HCT116 (cell line): ENCODE results near the gene NDUFAF2. TPM values are rescaled to one million over a fixed set of nuclear protein-coding genes. Genes with fewer than 3 reads are reported as not detected.
"Not testable (repeated sequence)": the region's sequence is repeated elsewhere in the genome, so short reads cannot be mapped to it uniquely, and the experiment has no call there.

Experiments used
- ATAC-seq: fragments of 200-7000 bp; cut with Tn5 transposase; 2 replicates; pipeline ENCODE4 v1.9.1; 2020; ENCODE audit warnings: mild to moderate bottlenecking, moderate library complexity
- BruUV-seq: library from RNA; stranded (reverse); fragments of 400-500 nt; replicated peaks from 2 replicates; lab custom pipeline; 2021; lab: Mats Ljungman, UMichigan
- CTCF ChIA-PET: fragments of 300-600 bp; sonication (Branson Sonifier 250); formaldehyde crosslinking; loops from one replicate; lab custom pipeline; 2021; ENCODE audit warnings: antibody characterized with exemption; lab: Charles Lee
- POLR2A ChIA-PET: fragments of 300-600, 350-600 bp; sonication (Branson Sonifier 250); formaldehyde crosslinking; loops from one replicate; lab custom pipeline; 2021; ENCODE audit warnings: antibody characterized with exemption; lab: Charles Lee
- RAD21 ChIA-PET, 2 experiments: fragments of 300-600 bp; sonication (Branson Sonifier 250); formaldehyde crosslinking; loops; one replicate each; lab custom pipeline; 2023; ENCODE audit warnings: low total read pairs in 2 of 2; ENCODE audit not compliant: uncharacterized antibody in 2 of 2, unreplicated experiment in 2 of 2, low non-redundant PET in 1 of 2; lab: Charles Lee
- DNase-seq: peaks from one replicate; pipeline ENCODE4 v3.0.0-alpha.2; 2010; ENCODE audit warnings: low read depth, low spot score
- H2AFZ ChIP-seq: fragments of 200-600 bp; shearing (Covaris generic), sonication (generic); 2 replicates; pipeline ENCODE4 v1.6.1; 2017; ENCODE audit warnings: low read depth, mixed run types, mixed read lengths, antibody characterized with exemption, low read length; ENCODE audit not compliant: poor library complexity, severe bottlenecking
- H3K27ac ChIP-seq: 2 replicates; pipeline ENCODE4 v1.5.1; 2012; ENCODE audit warnings: low read depth, low read length
- H3K27me3 ChIP-seq: fragments of 200-600 bp; sonication (generic); 2 replicates; pipeline ENCODE4 v1.6.1; 2016; ENCODE audit warnings: mixed run types, low read length, mixed read lengths; ENCODE audit not compliant: insufficient read depth
- H3K36me3 ChIP-seq, 2 experiments: fragments of 200-500 bp in 1 of 2; fragments of 200-600 bp in 1 of 2; sonication (Bioruptor generic) in 1 of 2; sonication (generic) in 1 of 2; 2 replicates each; pipeline versions ENCODE4 v1.5.1 to v1.6.1; 2014 to 2016; ENCODE audit warnings: low read length in 2 of 2, inconsistent platforms in 1 of 2, mixed read lengths in 1 of 2, mixed run types in 1 of 2; ENCODE audit not compliant: insufficient read depth in 2 of 2, control insufficient read depth in 1 of 2
- H3K4me1 ChIP-seq, 2 experiments: fragments of 200-600 bp in 1 of 2; sonication (generic) in 1 of 2; 2 replicates each; pipeline versions ENCODE4 v1.5.1 to v1.6.1; 2012 to 2017; ENCODE audit warnings: low read length in 2 of 2, inconsistent platforms in 1 of 2, mild to moderate bottlenecking in 1 of 2, mixed read lengths in 1 of 2, mixed run types in 1 of 2, moderate library complexity in 1 of 2; ENCODE audit not compliant: insufficient read depth in 2 of 2, control insufficient read depth in 1 of 2
- H3K4me2 ChIP-seq: fragments of 200-600 bp; sonication (generic); 2 replicates; pipeline ENCODE4 v1.6.1; 2017; ENCODE audit warnings: mixed run types, low read length, mixed read lengths
- H3K4me3 ChIP-seq, 2 experiments: fragments of 200-600 bp in 1 of 2; sonication (generic) in 1 of 2; replicated peaks in 1 of 2; 2 replicates each; pipeline ENCODE4 v1.5.1; 2011 to 2016; ENCODE audit warnings: low read length in 2 of 2, control low read depth in 1 of 2, low read depth in 1 of 2, mild to moderate bottlenecking in 1 of 2, mixed read lengths in 1 of 2, mixed run types in 1 of 2
- H3K79me2 ChIP-seq: fragments of 200-600 bp; sonication (generic); 2 replicates; pipeline ENCODE4 v1.6.1; 2017; ENCODE audit warnings: mild to moderate bottlenecking, mixed run types, low read length, moderate library complexity, mixed read lengths; ENCODE audit not compliant: insufficient read depth
- H3K9ac ChIP-seq: fragments of 200-600 bp; sonication (generic); 2 replicates; pipeline ENCODE4 v1.6.1; 2016; ENCODE audit warnings: low read length, mixed read lengths
- H3K9me2 ChIP-seq: fragments of 200-600 bp; sonication (generic), shearing (Covaris generic); 2 replicates; pipeline ENCODE4 v1.6.1; 2017; ENCODE audit warnings: mixed run types, mild to moderate bottlenecking, moderate library complexity; ENCODE audit not compliant: insufficient read depth
- H3K9me3 ChIP-seq, 2 experiments: fragments of 200-500 bp in 1 of 2; fragments of 200-600 bp in 1 of 2; sonication (Bioruptor generic) in 1 of 2; sonication (generic) in 1 of 2; 2 replicates each; pipeline ENCODE4 v1.6.1; 2014 to 2017; ENCODE audit warnings: low read length in 2 of 2, mixed read lengths in 2 of 2, inconsistent platforms in 1 of 2, low read depth in 1 of 2, mild to moderate bottlenecking in 1 of 2, mixed run types in 1 of 2, moderate library complexity in 1 of 2; ENCODE audit not compliant: control insufficient read depth in 1 of 2, insufficient read depth in 1 of 2
- H4K20me1 ChIP-seq: fragments of 200-600 bp; sonication (generic), shearing (Covaris generic); 2 replicates; pipeline ENCODE4 v1.6.1; 2017; ENCODE audit warnings: mixed run types, mild to moderate bottlenecking, moderate library complexity; ENCODE audit not compliant: insufficient read depth
- ATF3 ChIP-seq: IDR thresholded peaks from 2 replicates; pipeline ENCODE4 v1.6.1; 2012
- CBX3 ChIP-seq: IDR thresholded peaks from 2 replicates; pipeline ENCODE4 v1.6.1; 2012; ENCODE audit warnings: low read depth
- CEBPB ChIP-seq: IDR thresholded peaks from 2 replicates; pipeline ENCODE4 v1.6.1; 2012; ENCODE audit warnings: low read depth
- EGR1 ChIP-seq: IDR thresholded peaks from 2 replicates; pipeline ENCODE4 v1.6.1; 2012; ENCODE audit warnings: low read depth
- ELF1 ChIP-seq: IDR thresholded peaks from 2 replicates; pipeline ENCODE4 v1.6.1; 2012; ENCODE audit warnings: low read depth, borderline replicate concordance
- EZH2 ChIP-seq: fragments of 200-600 bp; sonication (generic); IDR thresholded peaks from 2 replicates; pipeline ENCODE4 v1.6.1; 2017; ENCODE audit warnings: antibody characterized with exemption, mixed run types
- EZH2phosphoT487 ChIP-seq: fragments of 200-600 bp; IDR thresholded peaks from 2 replicates; pipeline ENCODE4 v1.6.1; 2018; ENCODE audit warnings: antibody characterized with exemption, borderline replicate concordance
- FOSL1 ChIP-seq: IDR thresholded peaks from 2 replicates; pipeline ENCODE4 v1.6.1; 2012; ENCODE audit warnings: low read depth
- JUND ChIP-seq: IDR thresholded peaks from 2 replicates; pipeline ENCODE4 v1.6.1; 2012
- MAX ChIP-seq: IDR thresholded peaks from 2 replicates; pipeline ENCODE4 v1.6.1; 2012
- POLR2A ChIP-seq: IDR thresholded peaks from 2 replicates; pipeline ENCODE4 v1.7.0; 2011; ENCODE audit warnings: borderline replicate concordance; ENCODE audit not compliant: insufficient read depth, insufficient read length; ENCODE audit errors: extremely low read depth
- POLR2AphosphoS5 ChIP-seq: IDR thresholded peaks from 2 replicates; pipeline ENCODE4 v1.6.1; 2011; ENCODE audit warnings: mild to moderate bottlenecking, low read depth, low read length, moderate library complexity
- RAD21 ChIP-seq: IDR thresholded peaks from 2 replicates; pipeline ENCODE4 v1.6.1; 2012; ENCODE audit warnings: low read depth, mild to moderate bottlenecking
- SIN3A ChIP-seq: IDR thresholded peaks from 2 replicates; pipeline ENCODE4 v1.6.1; 2012; ENCODE audit warnings: low read depth
- SP1 ChIP-seq: IDR thresholded peaks from 2 replicates; pipeline ENCODE4 v1.6.1; 2012; ENCODE audit warnings: low read depth
- SRF ChIP-seq: IDR thresholded peaks from 2 replicates; pipeline ENCODE4 v1.6.1; 2012; ENCODE audit warnings: low read depth
- YY1 ChIP-seq: IDR thresholded peaks from 2 replicates; pipeline ENCODE4 v1.6.1; 2011; ENCODE audit warnings: low read length, low read depth, moderate library complexity, mild to moderate bottlenecking; ENCODE audit not compliant: insufficient replicate concordance; ENCODE audit errors: extremely low read depth
- ZFX ChIP-seq: fragments of 450-650 bp; IDR thresholded peaks from 2 replicates; pipeline ENCODE4 v1.6.1; 2017
- ZNF274 ChIP-seq: fragments of 200-500 bp; sonication (Bioruptor generic); IDR thresholded peaks from 2 replicates; pipeline ENCODE4 v1.6.1; 2014; ENCODE audit warnings: mild to moderate bottlenecking, low read depth, low read length, inconsistent platforms
- intact Hi-C: fragments of 100-400 bp; cut with micrococcal nuclease; formaldehyde crosslinking; loops from 2 replicates; pipeline ENCODE4 v1.10.0; 2022
- total RNA-seq: library from RNA; stranded (reverse); gene quantifications from one replicate; pipeline ENCODE4 v1.2.1, GENCODE V29; 2021; ENCODE audit not compliant: unreplicated experiment

NDUFAF2 gene
- total RNA-seq, 1 experiment from 2014 or later, result 36.9 TPM

DNA sequence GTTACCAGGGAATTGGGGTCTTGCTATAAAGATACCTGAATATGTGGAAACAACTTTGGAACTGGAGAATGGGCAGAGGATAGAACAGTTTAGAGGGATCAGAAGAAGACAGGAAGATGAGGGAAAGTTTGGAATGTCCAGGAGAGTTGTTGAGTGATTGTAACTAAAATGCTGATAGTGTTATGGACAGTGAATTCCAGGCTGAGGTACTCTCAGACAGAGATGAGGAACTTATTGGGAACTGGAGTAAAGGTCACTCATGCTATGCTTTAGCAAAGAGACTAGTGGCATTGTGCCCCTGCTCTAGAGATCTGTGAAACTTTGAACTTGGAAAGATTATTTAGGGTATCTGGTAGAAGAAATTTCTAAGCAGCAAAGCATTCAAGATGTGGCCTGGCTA, 242.3 kb downstream of the NDUFAF2 start:
- H3K4me2 ChIP-seq, intact Hi-C loops, H3K9ac ChIP-seq, BruUV-seq, ATAC-seq, H3K9me3 ChIP-seq, H3K4me3 ChIP-seq, H3K9me2 ChIP-seq, RAD21 ChIA-PET, H3K27me3 ChIP-seq, CTCF ChIA-PET, H3K36me3 ChIP-seq, DNase-seq, H3K27ac ChIP-seq, H3K4me1 ChIP-seq, POLR2A ChIA-PET, H4K20me1 ChIP-seq, H2AFZ ChIP-seq, H3K79me2 ChIP-seq: not testable (repeated sequence)

GRCh38 chr5:61187826-61188225, 242.8 kb downstream of the NDUFAF2 start:
- H3K9me2 ChIP-seq, H2AFZ ChIP-seq, DNase-seq, H3K27me3 ChIP-seq, CTCF ChIA-PET, H3K4me3 ChIP-seq, H4K20me1 ChIP-seq, H3K4me2 ChIP-seq, RAD21 ChIA-PET, H3K79me2 ChIP-seq, H3K27ac ChIP-seq, intact Hi-C loops, POLR2A ChIA-PET, H3K9me3 ChIP-seq, ATAC-seq, BruUV-seq, H3K9ac ChIP-seq, H3K36me3 ChIP-seq, H3K4me1 ChIP-seq: not testable (repeated sequence)

DNA sequence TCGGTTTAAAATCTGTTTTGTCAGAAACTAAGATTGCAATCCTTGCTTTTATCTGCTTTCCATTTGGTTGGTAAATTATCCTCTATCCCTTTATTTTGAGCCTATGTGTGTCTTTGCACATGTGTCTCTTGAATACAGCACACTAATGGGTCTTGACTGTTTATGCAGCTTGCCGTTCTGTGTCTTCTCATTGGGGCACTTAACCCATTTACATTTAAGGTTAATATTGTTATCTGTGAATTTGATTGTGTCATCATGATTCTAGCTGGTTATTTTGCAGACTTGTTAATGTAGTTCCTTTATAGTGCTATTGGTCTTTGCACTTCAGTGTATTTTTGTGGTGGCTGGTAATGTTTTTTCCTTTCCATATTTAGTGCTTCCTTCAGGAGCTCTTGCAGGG, 253.6 kb downstream of the NDUFAF2 start:
- Histone ChIP-seq H3K4me2 (no peak overlapping the region), H3K9me3 (no peaks in the 10 kb centered on the region), H3K4me3 (no peak overlapping the region), H3K4me1 (no peaks in the 10 kb centered on the region), H3K9ac (no peak overlapping the region), H3K79me2 (no peaks in the 10 kb centered on the region), H3K9me2 (no peaks in the 10 kb centered on the region), H3K36me3 (no peaks in the 10 kb centered on the region), H3K27me3 (no peaks in the 10 kb centered on the region), H2AFZ (no peak overlapping the region), H4K20me1 (no peaks in the 10 kb centered on the region), H3K27ac (no peak overlapping the region)
- ChIA-PET RAD21 (no interaction called here), POLR2A (no interaction called here), CTCF (no interaction called here)
- DNase-seq (no peak), ATAC-seq (no peak)
- no TSS peak for BruUV-seq
- intact Hi-C loops, result no loop called here
- TF ChIP-seq POLR2AphosphoS5 (no peak), CBX3 (no peak), SP1 (no peak), RAD21 (no peak), MAX (no peak), SRF (no peak), EGR1 (no peak), SIN3A (no peak), ZFX (no peak), ZNF274 (no peak), EZH2 (no peak), CEBPB (no peak), ELF1 (no peak), ATF3 (no peak), EZH2phosphoT487 (no peak), YY1 (no peak), POLR2A (no peak), FOSL1 (no peak), JUND (no peak)
